ENCODE measurements around the gene ENGASE. TPM values are rescaled to one million over a fixed set of nuclear protein-coding genes. Genes with fewer than 3 reads are reported as not detected.

ENGASE gene
- total RNA-seq, 1 experiment from 2014 or later: 50.0 TPM

- Mint-ChIP-seq H3K36me3 (ENCODE audit: insufficient read depth, unreplicated experiment) (no peaks in the 10 kb centered on the region), H3K27me3 (ENCODE audit: insufficient read depth, unreplicated experiment) (no peaks in the 10 kb centered on the region), H3K4me1 (ENCODE audit: low read depth, unreplicated experiment) (peaks cover 7% of the 10 kb centered on the region), H3K4me3 (ENCODE audit: unreplicated experiment) (no peak overlapping the region), H3K27ac (ENCODE audit: unreplicated experiment) (no peak overlapping the region), H3K9me3 (ENCODE audit: unreplicated experiment) (no peaks in the 10 kb centered on the region)
- H3K4me1 ChIP-seq: no peaks in the 10 kb centered on the region
- no peaks in the 10 kb centered on the region for H3K9me3 ChIP-seq
- no peak overlapping the region for H3K4me3 ChIP-seq (ENCODE audit: low read depth, low read length)
- intact Hi-C loops (cut with micrococcal nuclease; ENCODE audit: unreplicated experiment): no loop called here
- H3K36me3 ChIP-seq (ENCODE audit: control insufficient read depth, insufficient read depth, low read length): no peaks in the 10 kb centered on the region
- H3K27me3 ChIP-seq (replicated peaks; ENCODE audit: control insufficient read depth, insufficient read depth, low read length): no peaks in the 10 kb centered on the region
- ChIA-PET POLR2A (no interaction called here), CTCF (interaction anchor here (1.0 kb wide), 1 partner anchor 9 kb away, joined by 3 read pairs; no protein-coding TSS in a partner anchor)
- BruUV-seq (replicated peaks): no TSS peak
- no peak for TF ChIP-seq CTCF (IDR thresholded peaks at IDR 0.05; ENCODE audit: insufficient read depth in 1 of 2, low read depth in 1 of 2, low read length in 1 of 2, severe bottlenecking in 1 of 2, unreplicated experiment in 1 of 2)
- DNase-seq: no peak
These were observed 39.6 kb upstream of the ENGASE start for GRCh38 chr17:79034931-79035485.

- H3K27me3 ChIP-seq (replicated peaks; ENCODE audit: control insufficient read depth, insufficient read depth, low read length): no peaks in the 10 kb centered on the region
- no peaks in the 10 kb centered on the region for H3K36me3 ChIP-seq (ENCODE audit: control insufficient read depth, insufficient read depth, low read length)
- ChIA-PET CTCF (interaction anchor here (0.6 kb wide), 1 partner anchor 39 kb away, joined by 4 read pairs; the partner anchor contains the start of gene ENGASE), POLR2A (no interaction called here)
- Mint-ChIP-seq H3K9me3 (ENCODE audit: unreplicated experiment) (no peaks in the 10 kb centered on the region), H3K4me3 (ENCODE audit: unreplicated experiment) (no peak overlapping the region), H3K27me3 (ENCODE audit: insufficient read depth, unreplicated experiment) (no peaks in the 10 kb centered on the region), H3K4me1 (ENCODE audit: low read depth, unreplicated experiment) (peaks cover 7% of the 10 kb centered on the region), H3K36me3 (ENCODE audit: insufficient read depth, unreplicated experiment) (no peaks in the 10 kb centered on the region), H3K27ac (ENCODE audit: unreplicated experiment) (no peak overlapping the region)
- no peak for DNase-seq
- BruUV-seq (replicated peaks): no TSS peak
- TF ChIP-seq CTCF (IDR thresholded peaks at IDR 0.05; ENCODE audit: insufficient read depth in 1 of 2, low read depth in 1 of 2, low read length in 1 of 2, severe bottlenecking in 1 of 2, unreplicated experiment in 1 of 2): no peak
- no peaks in the 10 kb centered on the region for H3K9me3 ChIP-seq
- H3K4me3 ChIP-seq (ENCODE audit: low read depth, low read length): no peak overlapping the region
- H3K4me1 ChIP-seq: no peaks in the 10 kb centered on the region
- intact Hi-C loops (cut with micrococcal nuclease; ENCODE audit: unreplicated experiment): no loop called here
These were observed 38.9 kb upstream of the ENGASE start for GRCh38 chr17:79035686-79036085.

- H3K9me3 ChIP-seq: no peaks in the 10 kb centered on the region
- peaks cover 7% of the 10 kb centered on the region for H3K4me1 Mint-ChIP-seq (ENCODE audit: low read depth, unreplicated experiment)
- H3K27ac Mint-ChIP-seq (ENCODE audit: unreplicated experiment): no peak overlapping the region
- intact Hi-C loops (cut with micrococcal nuclease; ENCODE audit: unreplicated experiment): no loop called here
- POLR2A ChIA-PET: no interaction called here
- H3K27me3 ChIP-seq (replicated peaks; ENCODE audit: control insufficient read depth, insufficient read depth, low read length): no peaks in the 10 kb centered on the region
- CTCF ChIA-PET: no interaction called here
- no TSS peak for BruUV-seq (replicated peaks)
- no peaks in the 10 kb centered on the region for H3K27me3 Mint-ChIP-seq (ENCODE audit: insufficient read depth, unreplicated experiment)
- H3K36me3 Mint-ChIP-seq (ENCODE audit: insufficient read depth, unreplicated experiment): no peaks in the 10 kb centered on the region
- DNase-seq: no peak
- no peak for TF ChIP-seq CTCF (IDR thresholded peaks at IDR 0.05; ENCODE audit: insufficient read depth in 1 of 2, low read depth in 1 of 2, low read length in 1 of 2, severe bottlenecking in 1 of 2, unreplicated experiment in 1 of 2)
- no peak overlapping the region for H3K4me3 ChIP-seq (ENCODE audit: low read depth, low read length)
- H3K4me3 Mint-ChIP-seq (ENCODE audit: unreplicated experiment): no peak overlapping the region
- no peaks in the 10 kb centered on the region for H3K4me1 ChIP-seq
- H3K36me3 ChIP-seq (ENCODE audit: control insufficient read depth, insufficient read depth, low read length): no peaks in the 10 kb centered on the region
- no peaks in the 10 kb centered on the region for H3K9me3 Mint-ChIP-seq (ENCODE audit: unreplicated experiment)
These were observed 38.4 kb upstream of the ENGASE start for GRCh38 chr17:79036181-79036580.
